HG03457 (cell line): ENCODE data around the gene RAD51.

ENCODE experiments used
- ATAC-seq: cut with Tn5 transposase; IDR thresholded peaks from one replicate; pipeline ENCODE4 v1.9.1; 2021; ENCODE audit warnings: moderate number of reproducible peaks; ENCODE audit not compliant: unreplicated experiment

The RAD51 gene

DNA sequence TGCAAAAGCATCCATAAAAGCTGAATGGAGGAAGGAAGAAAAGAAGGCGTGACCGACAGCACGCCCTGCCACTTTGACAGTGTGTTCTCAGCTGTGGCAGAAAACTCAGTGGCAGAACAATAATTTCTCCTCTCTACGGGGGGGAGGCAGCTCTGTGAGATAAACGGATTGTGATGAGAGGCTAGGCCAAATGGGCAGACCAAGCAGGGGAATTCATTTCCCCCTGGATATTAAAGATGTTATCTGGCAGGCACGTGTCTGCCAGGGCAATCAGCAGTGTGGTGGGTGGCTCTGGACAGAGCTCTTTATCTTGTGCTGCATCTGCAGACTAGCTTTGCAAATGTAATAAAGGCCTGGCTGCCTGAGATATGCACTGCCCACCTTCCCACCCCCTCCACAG is 62.0 kb downstream of the RAD51 start:
- no peak for ATAC-seq

GRCh38 chr15:40759961-40760360 is 65.0 kb downstream of the RAD51 start:
- no peak for ATAC-seq

DNA sequence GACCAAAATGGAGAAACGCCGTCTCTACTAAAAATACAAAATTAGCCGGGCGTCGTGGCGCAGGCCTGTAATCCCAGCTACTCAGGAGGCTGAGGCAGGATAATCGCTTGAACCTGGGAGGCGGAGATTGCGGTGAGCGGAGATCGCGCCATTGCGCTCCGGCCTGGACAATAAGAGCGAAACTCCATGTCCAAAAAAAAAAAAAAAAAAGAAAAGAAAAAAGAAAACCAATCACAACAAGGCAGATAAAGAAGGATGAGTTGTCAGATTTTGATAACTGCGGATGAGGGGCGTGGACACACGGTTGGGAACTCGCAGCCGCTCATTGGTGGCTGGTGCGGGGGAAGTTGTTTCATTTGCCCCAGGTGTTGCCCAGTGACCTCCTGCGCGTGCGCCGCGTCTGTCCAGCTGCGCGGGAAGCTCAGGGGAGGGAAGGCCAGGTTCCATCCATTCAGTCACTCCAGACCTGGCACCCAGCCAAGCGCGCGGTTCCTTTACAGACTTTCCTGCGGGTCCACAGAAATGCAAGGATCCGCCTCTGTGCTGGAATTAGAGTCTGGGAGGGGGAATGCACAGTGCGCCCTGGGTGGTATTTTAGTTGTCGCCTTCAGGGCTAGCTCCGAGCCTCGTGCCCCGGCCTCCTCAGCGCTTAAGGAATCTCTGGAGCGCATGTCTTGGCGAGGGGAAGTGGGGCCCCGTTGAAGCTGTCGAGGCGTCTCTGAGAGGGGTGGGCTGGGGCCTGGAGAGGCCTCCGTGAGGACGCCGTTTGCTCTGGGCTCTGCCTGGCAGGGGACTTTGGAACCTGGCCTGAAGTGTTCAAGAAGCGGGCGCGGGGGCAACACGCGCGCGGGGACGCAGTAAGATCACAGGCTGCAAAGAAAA is 68.2 kb downstream of the RAD51 start:
- no peak for ATAC-seq

GRCh38 chr15:40763801-40764628 is 69.0 kb downstream of the RAD51 start, which contains the start of gene GCHFR:
GCHFR (plus strand) TSS chr15:40764068; CDS start chr15:40764181, 113 bp downstream.
- no peak for ATAC-seq

DNA sequence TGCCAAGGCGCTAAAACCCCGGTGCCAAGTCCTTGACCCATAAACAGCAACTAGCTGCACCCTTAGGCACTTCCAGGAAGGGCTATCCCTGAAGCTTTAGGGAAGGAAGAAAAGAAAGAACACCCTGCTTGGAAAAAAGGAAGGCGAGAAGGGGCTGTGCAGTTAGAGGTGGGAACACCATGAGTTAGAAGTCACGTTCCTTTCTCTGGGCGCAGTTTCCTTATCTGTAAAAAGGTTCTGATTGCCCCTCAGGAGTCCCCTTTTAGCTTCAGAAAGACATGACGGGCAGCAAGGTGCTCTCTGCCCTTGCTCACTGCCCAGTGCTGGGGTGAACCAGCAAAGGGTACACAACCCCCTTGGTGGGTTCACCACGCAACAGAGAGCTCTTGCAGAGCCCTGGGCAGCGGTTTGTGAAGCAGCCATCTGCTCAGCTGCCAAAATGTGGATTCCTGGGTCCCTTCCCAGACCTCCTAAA is 69.7 kb downstream of the RAD51 start:
- no peak for ATAC-seq

DNA sequence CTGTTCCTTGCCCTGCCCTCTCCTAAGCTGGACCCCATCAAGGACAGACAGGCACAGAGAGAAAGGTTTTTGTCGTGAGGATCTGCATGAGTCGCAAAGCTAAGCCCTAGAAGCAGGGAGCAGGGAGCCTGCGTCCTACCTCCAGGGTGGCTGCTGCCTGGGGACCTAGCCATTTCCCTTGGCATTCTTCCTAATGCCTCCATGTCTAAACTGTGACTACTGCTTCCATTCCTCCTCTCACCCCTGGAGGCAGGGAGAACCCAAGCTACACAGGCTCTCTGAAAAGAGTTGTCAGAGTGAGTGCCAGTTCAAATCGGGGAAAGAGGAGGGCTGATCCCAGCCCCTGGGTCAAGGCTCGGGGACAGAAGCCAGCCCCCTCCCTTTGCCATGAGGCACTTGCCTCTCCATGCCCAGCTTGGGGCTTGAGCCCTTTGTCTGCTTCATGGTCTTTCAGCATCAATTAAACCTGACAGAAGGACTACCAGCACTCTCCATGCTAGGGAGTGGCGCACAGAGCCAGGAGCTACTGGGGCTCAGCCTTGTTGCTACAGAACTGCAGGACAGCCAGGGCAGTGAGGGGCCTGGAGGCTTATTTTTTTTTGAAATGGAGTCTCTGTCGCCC is 71.3 kb downstream of the RAD51 start:
- ATAC-seq, result no peak

DNA sequence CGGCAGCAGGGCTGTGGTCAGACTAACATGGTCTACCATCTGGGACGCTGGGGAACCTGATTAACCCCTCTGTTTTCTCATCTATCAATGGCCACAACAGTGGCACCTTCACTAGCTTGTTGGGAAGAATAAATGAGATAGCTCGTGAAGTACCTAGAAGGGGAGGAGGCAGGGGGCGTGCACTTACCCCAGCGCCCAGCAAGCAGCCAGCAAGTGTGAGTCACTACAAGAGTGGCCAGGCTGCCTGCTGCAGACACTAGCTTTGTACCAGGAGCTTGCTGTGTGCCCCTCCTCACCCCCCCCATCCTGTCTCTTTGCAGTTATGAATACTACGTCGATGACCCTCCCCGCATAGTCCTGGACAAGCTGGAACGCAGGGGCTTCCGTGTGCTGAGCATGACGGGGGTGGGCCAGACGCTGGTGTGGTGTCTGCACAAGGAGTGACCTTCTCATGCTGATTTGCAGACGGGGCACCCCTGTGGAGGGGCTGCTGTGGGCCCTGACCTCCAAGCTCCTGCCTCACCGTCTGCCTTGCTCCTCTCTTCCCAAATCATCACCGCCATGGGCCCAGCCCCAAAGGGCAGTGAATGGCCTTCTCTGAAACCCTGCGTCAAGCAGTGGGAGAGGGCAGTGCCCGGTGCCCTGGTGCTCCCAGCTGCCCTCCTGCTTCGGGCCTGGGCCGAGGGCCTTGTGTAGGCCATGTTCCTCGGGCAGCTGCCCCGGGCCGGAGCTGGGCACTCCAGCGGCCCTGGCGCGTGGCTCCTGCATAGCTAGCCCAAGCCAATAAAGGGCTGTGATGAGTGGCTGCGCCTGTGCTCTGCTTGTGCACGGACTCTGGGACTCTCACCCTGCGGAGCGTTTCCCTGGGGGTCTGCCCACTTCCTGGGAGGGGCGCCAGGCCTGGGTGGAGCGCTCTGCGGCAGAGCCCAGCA is 72.2 kb downstream of the RAD51 start:
- no peak for ATAC-seq

DNA sequence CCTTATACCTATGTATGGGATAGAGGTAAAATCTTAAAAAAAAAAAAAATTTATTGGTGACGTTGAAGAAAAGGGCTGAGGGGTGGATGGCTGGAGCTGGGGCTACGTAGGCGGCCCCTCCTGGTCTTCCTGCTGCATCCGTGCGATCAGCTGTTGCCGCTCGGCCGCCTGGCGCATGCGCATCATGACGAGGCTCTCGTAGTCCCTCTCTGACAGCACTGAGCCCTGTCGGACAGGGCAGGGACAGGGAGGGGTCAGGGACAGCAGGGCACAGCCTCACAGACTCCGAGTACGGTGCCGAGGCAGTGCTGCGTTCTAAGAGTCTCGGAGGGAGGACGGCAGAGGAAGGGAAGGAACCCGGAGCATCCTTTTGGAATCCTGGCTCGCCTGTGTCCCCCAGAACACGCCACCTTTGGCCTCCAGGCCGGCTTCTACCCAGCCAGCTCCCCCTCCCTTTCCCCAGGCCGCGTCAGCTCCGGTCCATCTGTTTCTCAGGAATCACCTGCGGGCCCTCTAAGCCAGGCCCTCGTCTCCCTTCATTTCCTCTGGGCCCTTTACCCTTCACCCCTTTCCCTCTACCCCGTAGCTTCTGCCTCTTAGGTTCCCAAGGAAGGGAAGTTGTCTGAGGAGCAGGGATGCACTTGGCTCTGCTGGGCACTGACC is 73.0 kb downstream of the RAD51 start:
- no peak for ATAC-seq

DNA sequence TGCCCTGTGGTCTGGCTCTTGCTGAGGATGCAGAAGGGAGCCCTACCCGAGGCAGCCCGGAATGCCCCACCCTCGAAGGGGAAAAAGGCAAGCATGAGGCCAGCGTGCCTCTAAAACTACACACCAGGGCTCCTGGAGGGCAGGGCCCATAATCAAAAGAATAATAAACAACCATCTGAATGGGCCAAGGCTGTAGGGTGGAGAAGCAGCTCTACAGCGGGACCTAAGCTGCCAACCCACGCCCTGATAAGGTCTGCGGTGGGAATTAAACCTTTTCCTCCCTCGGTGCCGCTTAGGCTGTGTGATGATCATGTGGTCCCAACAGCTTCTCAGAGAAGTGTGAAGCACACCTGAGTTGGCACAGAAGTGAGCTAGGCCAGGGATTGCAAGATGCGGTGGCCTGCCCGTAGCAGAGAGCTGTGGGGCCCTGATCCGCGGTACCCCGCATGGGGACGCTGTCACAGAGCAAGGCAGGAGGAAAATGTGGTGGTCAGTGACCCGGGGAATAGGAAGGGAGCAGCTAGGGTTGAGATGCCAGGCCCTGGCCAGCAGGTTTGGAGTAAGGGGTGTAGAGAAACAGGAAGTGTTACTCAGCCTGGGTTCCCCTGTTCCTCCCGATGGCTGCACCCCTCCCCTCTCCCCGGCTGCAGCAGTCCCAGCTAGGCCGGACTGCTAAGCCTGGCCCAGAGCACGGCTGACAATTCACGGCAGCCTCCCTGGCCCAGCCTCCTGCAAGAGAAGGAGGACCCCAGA is 73.7 kb downstream of the RAD51 start:
- no peak for ATAC-seq

GRCh38 chr15:40769274-40770146 is 74.5 kb downstream of the RAD51 start, which contains the start of gene C15orf62:
C15orf62 (plus strand) TSS chr15:40769980; CDS start chr15:40770496, 516 bp downstream.
- peak; percentile 37 for ATAC-seq

GRCh38 chr15:40770147-40770721 is 75.3 kb downstream of the RAD51 start:
- no peak for ATAC-seq

- no peak for ATAC-seq
Measured at GRCh38 chr15:40771242-40771641, 76.3 kb downstream of the RAD51 start.

GRCh38 chr15:40772014-40772413 is 77.0 kb downstream of the RAD51 start:
- ATAC-seq, result no peak

DNA sequence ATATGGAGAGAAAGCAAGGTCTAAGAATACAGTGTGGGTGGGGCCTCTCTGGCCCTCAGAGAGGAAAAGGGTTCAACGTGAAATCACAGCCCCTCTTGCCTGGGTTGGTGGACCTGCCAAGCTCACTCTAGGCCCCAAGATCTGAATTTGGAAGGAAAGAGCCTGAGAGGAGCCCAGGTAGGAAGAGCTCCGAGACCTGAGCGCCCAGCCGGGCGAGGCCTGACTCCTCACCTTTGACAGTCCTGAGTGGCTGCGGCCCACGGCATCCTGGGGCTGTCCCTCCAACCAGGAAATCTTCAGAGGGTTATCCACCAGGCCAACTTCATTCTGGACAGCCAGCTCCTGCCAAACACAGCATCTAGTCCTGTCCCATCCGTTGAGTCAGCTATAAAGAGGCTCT is 78.5 kb downstream of the RAD51 start:
- no peak for ATAC-seq

DNA sequence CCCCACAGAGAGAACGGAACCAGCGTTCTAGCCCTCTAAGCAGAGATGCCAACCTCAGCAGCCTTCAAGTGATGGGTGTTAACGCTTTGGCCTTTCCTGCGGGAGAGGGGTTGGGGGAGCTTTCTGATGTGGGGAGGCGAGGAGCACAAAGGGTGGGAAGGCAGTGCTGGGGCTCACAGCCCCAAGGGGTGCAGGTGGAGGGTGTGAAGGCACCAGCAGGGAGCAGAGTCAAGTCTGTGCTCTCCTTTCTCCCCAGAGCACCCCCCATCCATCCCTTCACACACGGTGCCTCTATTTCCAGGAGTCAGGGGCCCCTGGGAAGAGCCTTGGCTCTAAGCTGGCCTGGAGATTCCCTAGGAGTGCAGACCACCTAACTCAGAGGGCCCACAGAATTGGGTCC is 78.9 kb downstream of the RAD51 start:
- ATAC-seq, result no peak

DNA sequence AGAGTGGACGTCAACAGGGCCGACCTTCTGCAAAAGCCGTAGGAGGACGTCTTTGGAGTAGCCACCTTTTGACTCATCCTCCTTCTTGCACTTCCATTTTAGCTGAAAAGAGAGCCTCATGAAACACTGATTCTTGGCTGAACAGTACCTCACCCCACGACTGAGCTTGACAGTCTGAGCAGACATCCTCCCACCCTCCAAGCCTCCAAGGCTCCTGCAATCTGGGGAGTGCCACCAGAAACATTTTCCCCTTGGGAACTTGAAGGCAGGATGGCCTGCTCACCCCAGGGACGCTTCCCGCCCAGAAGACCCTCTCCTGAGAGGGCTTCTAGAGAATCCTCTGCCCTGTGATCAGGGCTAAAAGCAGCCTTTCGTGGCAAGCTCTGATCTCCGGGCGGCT is 80.0 kb downstream of the RAD51 start:
- no peak for ATAC-seq

DNA sequence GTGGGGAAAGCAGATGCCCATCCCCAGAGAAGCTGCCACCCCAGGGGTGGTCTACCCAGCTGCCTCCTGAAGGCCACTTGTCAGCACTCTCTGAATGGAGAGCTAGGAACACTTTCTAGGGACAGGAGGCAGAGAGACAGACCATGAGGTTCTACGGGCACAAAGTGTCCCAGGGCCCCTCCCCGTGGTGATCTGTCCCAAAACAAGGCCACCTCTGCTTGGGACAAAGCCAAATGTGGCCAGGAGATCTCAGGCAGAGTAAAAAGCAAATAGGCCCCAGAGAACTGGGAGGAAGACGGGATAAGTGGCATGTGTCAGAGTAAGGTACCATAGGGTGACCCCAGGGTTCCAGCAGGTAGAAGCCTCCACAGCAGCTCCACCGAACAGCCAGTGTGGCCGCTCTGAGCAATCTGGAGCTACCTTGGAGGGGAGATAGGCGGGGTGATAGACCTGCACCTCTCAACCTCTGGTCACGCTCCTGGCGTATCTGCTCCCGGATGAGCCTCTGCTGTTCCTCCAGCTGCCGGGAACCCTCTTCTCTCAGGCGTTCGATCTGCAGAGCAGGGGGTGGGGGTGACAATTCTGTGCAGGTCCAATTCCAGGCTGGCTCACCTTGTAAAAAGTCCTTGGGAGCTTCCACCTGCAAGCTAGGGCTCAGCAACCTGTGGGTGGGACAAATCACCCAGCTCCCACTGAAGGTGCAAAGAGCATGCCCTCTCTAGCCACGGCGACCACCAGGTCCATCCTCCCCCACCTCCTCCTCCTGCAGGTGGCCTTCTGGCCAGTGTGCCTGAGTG is 81.0 kb downstream of the RAD51 start:
- ATAC-seq, result no peak
